Kasumi-1 (cell line): ENCODE data around the gene ADAT3.

ENCODE experiments used
- DNase-seq, 2 experiments: peaks; one replicate each; lab custom pipeline; 2025; lab: John Stamatoyannopoulos, UW

Gene ADAT3

GRCh38 chr19:1905110-1905862 lies at the start of gene ADAT3, which contains the start of gene SCAMP4:
Gene ADAT3 (plus strand): TSS chr19:1905399. CDS start chr19:1912048, 6,649 bp downstream.
Gene SCAMP4 (plus strand): TSS chr19:1905399. CDS start chr19:1915020, 9,621 bp downstream.
- DNase-seq = peak; percentile 96 to 97

DNA sequence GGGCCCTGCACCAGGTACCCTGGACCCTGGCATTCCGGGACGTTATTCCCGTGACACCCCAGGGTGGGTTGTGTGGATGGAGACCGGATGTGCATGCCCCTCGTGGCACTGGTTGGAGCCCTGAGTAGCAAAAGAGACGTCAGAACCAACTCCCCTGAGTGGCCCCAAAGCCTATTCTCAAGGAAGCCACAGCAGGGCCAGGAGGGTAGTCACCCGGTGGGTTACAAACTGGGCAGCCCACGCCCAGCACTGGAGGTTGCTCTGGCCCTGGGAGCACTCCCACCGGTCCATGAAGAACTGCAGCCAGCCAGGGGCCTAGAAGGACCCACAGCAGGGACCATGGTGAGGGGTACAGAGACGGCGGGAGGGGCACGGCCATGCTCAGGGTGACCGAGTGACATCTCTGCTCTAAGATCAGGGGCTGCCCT lies 49.4 kb upstream of the ADAT3 start:
- no peak for DNase-seq

DNA sequence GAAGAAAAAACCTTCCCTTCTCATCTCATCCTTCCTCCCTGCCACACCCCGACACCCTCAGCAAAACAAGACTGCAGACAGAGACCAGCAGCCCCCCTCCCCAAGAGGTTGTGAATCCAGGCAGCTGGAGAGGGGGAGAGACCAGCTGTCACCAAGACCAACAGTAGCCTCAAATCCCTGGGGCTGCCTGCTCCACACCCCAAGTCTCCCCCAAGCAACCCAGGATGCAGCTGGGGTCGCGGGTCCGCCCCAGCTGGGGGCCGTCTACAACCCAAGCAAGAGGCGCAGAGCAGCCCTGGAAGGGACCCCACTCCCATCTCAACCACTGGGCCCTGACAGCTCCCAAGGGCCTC lies 48.9 kb upstream of the ADAT3 start:
- no peak for DNase-seq

- peak; percentile 82 to 86 for DNase-seq
Observed at GRCh38 chr19:1856698-1857603, 48.2 kb upstream of the ADAT3 start.

GRCh38 chr19:1857648-1858326 lies 47.4 kb upstream of the ADAT3 start:
- peak; percentile 69 to 81 for DNase-seq

DNA sequence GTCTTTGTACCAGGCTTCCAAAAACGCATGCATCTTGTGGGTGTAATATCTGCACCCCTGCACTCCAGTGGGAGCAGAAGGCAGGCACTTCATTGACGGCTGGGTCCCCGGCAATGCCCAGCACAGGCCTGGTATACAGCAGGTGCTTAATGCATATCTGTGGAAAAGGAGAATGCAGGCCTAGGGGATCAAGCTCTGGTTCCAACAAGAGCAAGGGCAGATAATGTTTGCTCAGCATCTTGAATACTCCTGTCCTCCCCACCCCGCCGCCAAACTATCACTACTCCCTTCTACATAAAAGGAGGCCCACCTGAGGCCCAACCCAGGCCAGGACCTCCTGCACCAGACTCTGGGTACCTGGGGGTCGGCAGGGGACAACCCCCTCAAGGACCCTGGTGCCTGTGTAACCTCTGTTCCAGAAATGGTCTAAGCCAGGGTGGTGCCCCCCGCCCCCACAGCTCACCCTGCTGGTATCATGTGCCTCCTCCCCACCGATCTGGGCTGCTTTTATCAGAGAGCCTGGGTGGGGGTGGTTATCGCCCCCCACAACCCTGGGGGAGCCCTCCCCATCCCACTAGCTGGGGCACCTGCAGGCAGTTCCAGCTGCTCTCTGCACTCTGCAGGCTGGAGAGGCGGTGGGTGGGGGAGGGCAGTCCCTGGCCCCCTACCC lies 46.7 kb upstream of the ADAT3 start:
- DNase-seq = no peak

GRCh38 chr19:1859331-1859781 lies 45.8 kb upstream of the ADAT3 start:
- DNase-seq = no peak

DNA sequence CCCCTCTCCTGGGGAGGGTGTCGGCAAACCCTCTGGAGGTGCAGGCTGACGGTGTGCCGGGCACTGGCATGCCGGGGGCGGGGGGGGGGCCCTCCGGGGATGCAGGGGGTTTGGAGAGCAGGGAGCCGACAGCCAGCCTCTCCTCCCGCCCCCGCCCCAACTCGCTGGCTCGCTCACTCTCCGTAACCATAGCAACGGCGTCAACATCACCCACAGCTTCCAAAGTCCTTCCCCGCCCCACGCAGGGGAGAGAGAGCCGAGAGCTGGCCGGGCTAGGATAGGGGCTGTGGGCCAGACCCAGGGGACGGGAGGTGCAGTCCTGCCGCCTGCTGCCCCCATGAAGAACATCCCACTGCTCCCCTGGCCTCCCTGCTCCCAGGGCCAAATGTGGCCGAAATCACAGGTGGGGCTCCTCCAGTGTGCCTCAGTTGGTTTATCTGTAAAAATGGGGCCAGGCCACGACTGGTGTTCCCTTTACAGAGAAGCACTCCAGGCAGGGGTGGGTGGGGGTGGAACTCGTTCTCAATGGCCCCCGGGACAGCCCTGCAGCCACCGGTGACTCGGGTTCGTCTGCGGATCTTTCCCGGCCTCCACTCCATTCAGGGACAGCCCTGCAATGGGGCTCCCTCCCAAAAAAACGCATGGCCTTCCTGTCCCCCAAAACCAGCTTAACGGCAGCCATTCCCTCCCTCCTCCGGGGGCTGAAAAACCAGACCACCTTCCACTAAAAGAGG lies 45.0 kb upstream of the ADAT3 start:
- no peak for DNase-seq

- DNase-seq = no peak
Observed at GRCh38 chr19:1860821-1861598, 44.2 kb upstream of the ADAT3 start.

DNA sequence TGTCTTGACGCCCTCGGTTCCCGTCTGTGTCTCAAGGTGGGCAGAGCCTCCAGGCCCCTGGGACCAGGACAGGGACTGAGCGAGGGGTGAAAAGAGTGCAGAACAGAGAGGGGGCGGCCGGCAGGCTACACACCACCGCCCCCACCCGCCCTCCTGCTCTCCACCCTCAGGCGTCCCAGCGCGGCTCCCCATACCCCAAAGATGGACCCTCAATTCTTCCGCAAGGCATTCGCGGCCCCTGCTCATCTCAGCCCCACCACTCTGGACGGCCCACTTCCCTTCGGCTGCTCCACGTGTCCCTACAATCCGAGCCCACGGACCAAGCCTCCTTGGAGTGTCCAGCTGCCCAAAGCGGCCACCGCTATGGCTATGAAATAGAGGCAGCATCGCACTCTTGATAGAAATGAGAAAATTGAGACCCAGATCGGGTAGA lies 43.6 kb upstream of the ADAT3 start:
- no peak for DNase-seq

DNA sequence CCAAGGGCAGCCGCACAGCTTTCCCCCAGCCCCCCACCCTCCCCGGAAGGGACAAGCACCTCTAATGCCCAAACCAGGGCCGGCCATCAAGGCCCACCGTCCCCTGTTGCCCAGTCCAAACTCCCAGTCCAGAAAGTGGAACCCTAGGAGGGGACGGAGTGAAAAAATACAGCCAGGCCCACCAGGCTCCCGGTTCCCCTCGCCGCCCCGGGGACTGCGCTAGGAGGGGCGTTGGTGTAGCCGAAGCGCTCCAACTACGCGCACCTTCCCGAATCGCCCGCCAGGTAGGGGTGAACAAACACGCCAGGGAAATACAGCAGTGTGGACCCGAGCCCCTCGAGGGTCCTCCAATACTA lies 43.2 kb upstream of the ADAT3 start:
- peak in 1 of 2 experiments; percentile 41 for DNase-seq

DNA sequence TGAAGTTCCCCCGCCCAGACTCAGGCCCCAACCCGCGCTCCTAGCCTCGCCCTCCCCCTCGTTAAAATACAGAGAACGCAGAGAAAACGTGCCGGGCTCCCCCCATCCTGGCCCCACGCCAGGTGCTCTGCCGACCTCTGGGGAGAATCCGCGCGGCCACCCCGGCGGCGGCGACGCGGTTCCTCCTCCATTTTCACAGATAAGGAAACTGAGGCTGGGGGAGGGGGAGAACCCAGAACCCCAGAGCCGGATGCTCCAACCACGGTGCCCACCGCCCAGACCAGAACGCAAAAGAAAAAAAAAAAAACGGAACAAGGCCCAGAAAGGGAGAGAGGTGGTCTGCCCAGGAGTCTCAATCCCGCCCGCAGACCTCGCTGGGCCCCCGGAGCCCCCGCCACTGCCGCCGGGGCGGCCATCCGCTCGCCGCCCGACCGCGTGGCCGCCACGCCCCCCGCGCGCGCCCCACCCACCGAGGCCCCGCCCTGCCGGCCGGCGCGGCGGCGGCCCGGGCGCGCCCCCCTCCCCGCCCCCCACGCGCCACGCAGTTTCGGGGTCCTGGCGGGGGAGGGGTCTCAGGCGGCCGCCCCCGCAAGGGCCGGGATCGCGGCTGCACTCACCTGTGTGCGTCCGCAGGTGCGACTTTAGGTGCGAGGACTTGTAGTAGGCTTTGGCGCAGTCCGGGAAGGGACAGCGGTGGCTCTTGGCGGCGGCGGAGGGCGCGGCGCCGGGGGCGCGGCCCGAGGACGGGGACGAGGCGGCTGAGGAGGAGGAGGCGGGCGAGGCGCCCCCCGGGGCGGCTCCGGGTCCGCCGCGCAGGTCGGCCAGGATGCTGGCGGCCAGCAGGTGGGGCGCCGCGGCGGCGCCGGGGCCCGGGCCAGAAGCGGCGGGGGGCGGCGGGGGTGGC lies 42.5 kb upstream of the ADAT3 start:
- DNase-seq = peak in 1 of 2 experiments; percentile 28

DNA sequence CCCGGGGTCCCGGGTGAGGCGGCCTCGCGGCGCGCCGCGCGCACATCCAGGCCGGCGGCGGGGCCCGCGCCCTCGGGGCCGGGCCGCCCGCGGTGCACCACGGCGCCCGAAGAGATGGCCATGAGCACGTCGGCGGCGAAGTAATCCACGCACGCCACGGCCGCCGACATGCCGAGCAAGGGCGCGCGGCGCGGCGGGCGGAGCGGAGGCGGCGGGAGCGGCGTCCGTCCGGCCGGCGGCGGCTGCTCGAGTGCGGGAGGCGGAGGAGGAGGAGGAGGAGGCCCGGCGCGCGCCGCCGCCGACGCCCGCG lies 41.9 kb upstream of the ADAT3 start, which contains the start of gene KLF16:
KLF16 (minus strand) TSS at position 252 of the 310 bp plus-strand sequence; CDS start at position 170, 82 bp downstream.
- no peak for DNase-seq

DNA sequence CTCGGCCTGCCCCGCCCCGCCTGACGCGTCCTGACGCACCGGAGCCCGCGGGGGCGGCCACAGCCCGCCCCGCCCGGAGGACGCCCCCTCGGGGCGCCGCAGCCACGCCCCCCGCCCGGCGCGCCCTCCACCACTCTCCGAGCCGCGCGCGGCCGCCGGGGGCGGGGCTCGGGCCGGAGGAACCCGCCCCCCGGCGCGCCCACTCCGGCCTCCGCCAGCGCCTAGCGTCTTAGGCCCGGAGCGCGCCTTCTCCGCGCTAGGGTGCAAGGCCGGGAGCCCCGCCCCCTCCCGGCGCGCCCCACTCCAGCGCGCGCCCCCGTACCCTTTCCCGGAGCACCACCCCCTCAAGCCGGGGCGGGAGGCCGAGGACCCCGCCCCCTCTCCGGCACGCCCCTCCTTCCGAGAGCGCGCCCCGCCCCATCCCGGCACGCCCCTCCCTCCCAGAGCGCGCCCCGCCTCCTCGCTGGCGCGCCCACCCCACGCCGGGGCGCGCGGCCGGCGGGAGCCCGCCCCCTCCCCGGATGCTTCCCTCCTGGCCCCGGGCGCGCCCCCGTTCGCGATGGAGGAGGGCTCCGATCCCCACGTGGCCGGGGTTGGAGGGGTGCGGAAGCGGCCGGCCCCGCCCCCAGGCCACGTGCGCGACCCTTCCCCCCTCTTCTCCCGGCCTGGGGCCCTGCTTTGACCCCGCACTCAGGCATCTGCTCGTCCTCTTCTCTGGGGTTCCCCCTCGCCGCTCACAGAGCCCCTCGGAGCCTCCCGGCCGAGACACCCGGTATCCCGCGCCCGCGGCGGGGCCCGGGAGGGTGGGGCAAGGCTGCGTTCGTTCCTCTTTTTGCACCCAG lies 41.3 kb upstream of the ADAT3 start:
- peak; percentile 91 to 95 for DNase-seq

DNA sequence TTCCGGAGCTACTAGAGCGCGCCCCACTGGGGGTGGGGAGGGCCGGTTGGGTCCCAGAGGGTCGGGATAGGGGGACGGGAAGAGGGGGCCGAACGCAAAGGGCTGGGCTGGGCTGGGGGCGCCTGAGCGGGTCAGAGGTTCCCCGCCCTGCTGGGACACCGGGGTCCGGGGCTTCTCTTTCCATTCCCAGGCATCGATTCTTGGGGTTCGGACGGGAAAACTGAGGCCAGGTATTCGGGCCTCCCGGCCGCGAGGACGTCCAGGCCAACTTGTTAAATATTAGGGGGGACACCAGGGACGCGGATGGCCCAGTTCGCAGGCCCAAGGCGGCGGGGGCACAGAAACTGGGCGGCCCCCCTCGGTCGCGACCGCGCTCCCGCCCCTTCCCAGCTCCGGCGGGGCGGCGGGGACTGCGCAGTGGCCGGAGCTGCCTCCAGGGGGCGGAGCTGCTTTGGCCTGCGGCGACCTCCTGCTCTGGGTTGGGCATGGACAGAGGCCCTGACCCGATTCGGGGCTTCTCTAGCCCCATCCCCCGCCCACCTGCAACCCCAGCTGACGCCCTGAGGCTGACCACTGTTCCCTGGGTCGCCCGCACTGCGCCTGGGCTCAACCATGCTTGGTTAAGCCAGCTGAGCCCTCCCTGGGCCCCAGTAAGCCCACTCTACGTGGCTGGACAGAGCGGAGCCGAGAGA lies 40.6 kb upstream of the ADAT3 start:
- peak; percentile 43 for DNase-seq

- no peak for DNase-seq
Observed at GRCh38 chr19:1865172-1866010, 39.8 kb upstream of the ADAT3 start.
